GM23338 (cell line): ENCODE results near the gene COX6B2. TPM values are rescaled to one million over a fixed set of nuclear protein-coding genes. Genes with fewer than 3 reads are reported as not detected.
A peak's percentile ranks its signal among the peaks of the same experiment; 100 is the strongest.

ENCODE experiments used
- ATAC-seq: fragments of 200-7000 bp; cut with Tn5 transposase; 3 replicates; pipeline ENCODE4 v1.9.1; 2020
- DNase-seq: peaks from one replicate; pipeline ENCODE4 v3.0.0-alpha.2; 2015; ENCODE audit warnings: low spot score
- H2AFZ ChIP-seq: fragments of 200-600 bp; sonication (generic); 2 replicates; pipeline ENCODE4 v1.8.0; 2016; ENCODE audit warnings: antibody characterized with exemption, mild to moderate bottlenecking, moderate library complexity
- H3F3A ChIP-seq: fragments of 200-600 bp; sonication (generic); replicated peaks from 2 replicates; pipeline ENCODE4 v1.8.0; 2017; ENCODE audit warnings: antibody characterized with exemption, mixed run types, low read depth
- H3K27ac ChIP-seq: fragments of 200-600 bp; sonication (generic); 2 replicates; pipeline ENCODE4 v1.6.1; 2016; ENCODE audit warnings: low read depth
- H3K27me3 ChIP-seq: fragments of 200-600 bp; sonication (generic); 2 replicates; pipeline ENCODE4 v1.8.0; 2016; ENCODE audit warnings: mild to moderate bottlenecking, mixed run types, moderate library complexity; ENCODE audit not compliant: insufficient read depth
- H3K36me3 ChIP-seq: fragments of 200-600 bp; sonication (generic); 2 replicates; pipeline ENCODE4 v1.8.0; 2016; ENCODE audit warnings: mild to moderate bottlenecking; ENCODE audit not compliant: insufficient read depth
- H3K4me1 ChIP-seq: fragments of 200-600 bp; sonication (generic); 2 replicates; pipeline ENCODE4 v1.8.0; 2016; ENCODE audit warnings: mild to moderate bottlenecking, moderate library complexity; ENCODE audit not compliant: insufficient read depth
- H3K4me2 ChIP-seq: fragments of 200-600 bp; sonication (generic); 2 replicates; pipeline ENCODE4 v1.7.1; 2017; ENCODE audit warnings: mixed run types
- H3K4me3 ChIP-seq: fragments of 200-600 bp; sonication (generic); 2 replicates; pipeline ENCODE4 v1.6.1; 2016; ENCODE audit warnings: mixed run types
- H3K79me2 ChIP-seq: fragments of 200-600 bp; sonication (generic); replicated peaks from 2 replicates; pipeline ENCODE4 v1.8.0; 2017; ENCODE audit warnings: mild to moderate bottlenecking; ENCODE audit not compliant: insufficient read depth
- H3K9me2 ChIP-seq: fragments of 200-600 bp; sonication (generic); 2 replicates; pipeline ENCODE4 v1.8.0; 2017; ENCODE audit not compliant: insufficient read depth
- H4K20me1 ChIP-seq: fragments of 200-600 bp; sonication (generic); replicated peaks from 2 replicates; pipeline ENCODE4 v1.8.0; 2017; ENCODE audit warnings: mild to moderate bottlenecking; ENCODE audit not compliant: insufficient read depth
- H3K27ac Mint-ChIP-seq: 2 replicates; pipeline ENCODE4 v1.8.0; 2020; ENCODE audit warnings: inconsistent platforms, mild to moderate bottlenecking, moderate library complexity, mixed read lengths
- H3K27me3 Mint-ChIP-seq: 3 replicates; pipeline ENCODE4 v1.8.0; 2022; ENCODE audit warnings: low read depth, mild to moderate bottlenecking, moderate library complexity, mixed read lengths, inconsistent platforms; ENCODE audit not compliant: insufficient read depth, poor library complexity
- H3K36me3 Mint-ChIP-seq: 3 replicates; pipeline ENCODE4 v1.8.0; 2021; ENCODE audit warnings: low read depth, mild to moderate bottlenecking, inconsistent platforms, moderate library complexity, mixed read lengths
- H3K4me1 Mint-ChIP-seq: 3 replicates; pipeline ENCODE4 v1.8.0; 2020; ENCODE audit warnings: mild to moderate bottlenecking, inconsistent platforms, mixed read lengths
- H3K4me3 Mint-ChIP-seq: 3 replicates; pipeline ENCODE4 v1.8.0; 2021; ENCODE audit warnings: moderate library complexity, mild to moderate bottlenecking, inconsistent platforms, mixed read lengths
- H3K9me3 Mint-ChIP-seq: 3 replicates; pipeline ENCODE4 v1.8.0; 2020; ENCODE audit warnings: moderate library complexity, mild to moderate bottlenecking, inconsistent platforms, mixed read lengths
- CREB1 ChIP-seq: fragments of 250-450 bp; sonication (Bioruptor Pico); IDR thresholded peaks from 2 replicates; pipeline ENCODE4 v1.5.0; 2020; ENCODE audit warnings: low read depth, mild to moderate bottlenecking, moderate library complexity
- EZH2 ChIP-seq: fragments of 200-600 bp; sonication (generic); IDR thresholded peaks from one replicate; pipeline ENCODE4 v1.8.0; 2017; ENCODE audit warnings: antibody characterized with exemption, mild to moderate bottlenecking, low read depth; ENCODE audit not compliant: unreplicated experiment
- JUNB ChIP-seq: IDR thresholded peaks from one replicate; pipeline ENCODE4 v1.6.1; 2016; ENCODE audit warnings: antibody characterized with exemption; ENCODE audit not compliant: unreplicated experiment
- POLR2AphosphoS5 ChIP-seq: IDR thresholded peaks from 2 replicates; pipeline ENCODE4 v1.6.1; 2016; ENCODE audit warnings: antibody characterized with exemption, low read depth
- STAT1 ChIP-seq: IDR thresholded peaks from one replicate; pipeline ENCODE4 v1.6.1; 2016; ENCODE audit warnings: antibody characterized with exemption; ENCODE audit not compliant: unreplicated experiment
- ZNF114 ChIP-seq: fragments of 250-450 bp; sonication (Bioruptor Pico); IDR thresholded peaks from 2 replicates; pipeline ENCODE4 v1.5.0; 2020; ENCODE audit warnings: mild to moderate bottlenecking, moderate library complexity
- polyA plus RNA-seq: library from polyadenylated mRNA; unstranded; fragments of >200 nt; fragmentation: Nextera tagmentation; extraction: Ambion mirVana; gene quantifications from 2 replicates; pipeline ENCODE4 v1.2.1, GENCODE V29; 2016
- total RNA-seq: library from RNA; depleted of rRNA; stranded (reverse); fragments of >200 nt; shearing (Covaris generic); gene quantifications from 2 replicates; pipeline ENCODE4 v1.2.3, GENCODE V29; 2014
- TF ChIP-seq, protein P1 (sequence below): fragments of 250-450 bp; sonication (Bioruptor Pico); IDR thresholded peaks from 2 replicates; pipeline ENCODE4 v1.5.0; 2020; ENCODE audit warnings: mild to moderate bottlenecking, moderate library complexity
- TF ChIP-seq, protein P2 (sequence below), 2 experiments: fragments of 200-600 bp in 1 of 2; sonication (generic) in 1 of 2; conservative IDR thresholded peaks; 2 replicates each; pipeline versions ENCODE4 v1.5.1 to v1.6.1; 2016 to 2017; ENCODE audit warnings: antibody characterized with exemption in 2 of 2, low read depth in 2 of 2, mild to moderate bottlenecking in 2 of 2, moderate library complexity in 1 of 2
- TF ChIP-seq, protein P3 (sequence below): IDR thresholded peaks from 2 replicates; pipeline ENCODE4 v1.6.1; 2016; ENCODE audit warnings: antibody characterized with exemption

Gene COX6B2
- total and polyA plus RNA-seq, 2 experiments from 2014 or later: 2.7 to 5.3 TPM

DNA sequence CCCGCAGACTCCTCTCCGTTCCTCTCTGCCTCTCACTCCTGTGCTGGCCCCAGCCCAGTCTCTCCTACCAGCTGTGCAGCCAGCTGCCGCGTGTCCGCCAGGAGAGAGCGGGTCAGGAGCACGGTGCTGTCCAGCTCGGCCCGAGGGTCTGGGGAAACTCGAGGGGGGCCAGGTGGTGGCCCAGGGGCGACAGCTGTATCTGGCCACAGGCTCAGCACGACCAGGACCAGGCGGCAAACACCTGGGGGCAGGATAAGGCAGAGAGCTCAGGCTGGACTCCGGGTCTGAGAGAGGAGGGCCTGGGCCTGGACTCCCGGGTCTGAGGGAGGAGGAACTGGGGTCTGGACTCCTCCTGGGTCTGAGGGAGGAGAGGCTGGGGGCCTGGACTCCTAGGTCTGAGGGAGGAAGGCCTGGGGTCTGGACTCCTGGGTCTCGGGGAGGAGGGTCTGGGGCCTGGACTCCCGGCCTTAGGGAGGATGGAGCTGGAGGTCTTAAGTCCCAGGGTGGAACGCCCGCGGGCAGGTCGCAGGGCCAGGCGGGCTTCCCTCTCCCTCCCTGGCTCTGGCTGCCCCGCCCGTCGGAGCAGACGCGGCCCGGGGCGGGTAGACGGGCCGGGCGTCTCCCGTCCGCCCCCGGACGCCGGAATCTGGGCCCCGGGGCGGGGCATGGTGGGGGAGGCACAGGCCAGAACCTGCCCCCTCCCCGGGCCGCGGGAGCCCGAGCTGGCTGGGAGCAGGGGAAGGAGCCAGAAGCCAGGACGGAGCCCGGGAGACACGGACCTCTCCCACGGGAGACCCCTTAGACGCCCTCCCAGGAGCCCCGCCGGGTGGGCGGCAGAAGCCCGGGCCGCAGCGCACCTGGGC lies 14.4 kb upstream of the COX6B2 start:
- ATAC-seq (peak; percentile 26), DNase-seq (peak; percentile 70)
- H3K27me3 ChIP-seq: peaks cover 69% of the 10 kb centered on the region
- TF ChIP-seq EZH2 (no peak), CREB1 (CRISPR knock-in tag) (no peak), ZNF114 (CRISPR knock-in tag) (no peak), STAT1 (no peak), POLR2AphosphoS5 (no peak; the same call in 1 of the 2 replicates), JUNB (no peak)
- TF ChIP-seq, protein P1, sequence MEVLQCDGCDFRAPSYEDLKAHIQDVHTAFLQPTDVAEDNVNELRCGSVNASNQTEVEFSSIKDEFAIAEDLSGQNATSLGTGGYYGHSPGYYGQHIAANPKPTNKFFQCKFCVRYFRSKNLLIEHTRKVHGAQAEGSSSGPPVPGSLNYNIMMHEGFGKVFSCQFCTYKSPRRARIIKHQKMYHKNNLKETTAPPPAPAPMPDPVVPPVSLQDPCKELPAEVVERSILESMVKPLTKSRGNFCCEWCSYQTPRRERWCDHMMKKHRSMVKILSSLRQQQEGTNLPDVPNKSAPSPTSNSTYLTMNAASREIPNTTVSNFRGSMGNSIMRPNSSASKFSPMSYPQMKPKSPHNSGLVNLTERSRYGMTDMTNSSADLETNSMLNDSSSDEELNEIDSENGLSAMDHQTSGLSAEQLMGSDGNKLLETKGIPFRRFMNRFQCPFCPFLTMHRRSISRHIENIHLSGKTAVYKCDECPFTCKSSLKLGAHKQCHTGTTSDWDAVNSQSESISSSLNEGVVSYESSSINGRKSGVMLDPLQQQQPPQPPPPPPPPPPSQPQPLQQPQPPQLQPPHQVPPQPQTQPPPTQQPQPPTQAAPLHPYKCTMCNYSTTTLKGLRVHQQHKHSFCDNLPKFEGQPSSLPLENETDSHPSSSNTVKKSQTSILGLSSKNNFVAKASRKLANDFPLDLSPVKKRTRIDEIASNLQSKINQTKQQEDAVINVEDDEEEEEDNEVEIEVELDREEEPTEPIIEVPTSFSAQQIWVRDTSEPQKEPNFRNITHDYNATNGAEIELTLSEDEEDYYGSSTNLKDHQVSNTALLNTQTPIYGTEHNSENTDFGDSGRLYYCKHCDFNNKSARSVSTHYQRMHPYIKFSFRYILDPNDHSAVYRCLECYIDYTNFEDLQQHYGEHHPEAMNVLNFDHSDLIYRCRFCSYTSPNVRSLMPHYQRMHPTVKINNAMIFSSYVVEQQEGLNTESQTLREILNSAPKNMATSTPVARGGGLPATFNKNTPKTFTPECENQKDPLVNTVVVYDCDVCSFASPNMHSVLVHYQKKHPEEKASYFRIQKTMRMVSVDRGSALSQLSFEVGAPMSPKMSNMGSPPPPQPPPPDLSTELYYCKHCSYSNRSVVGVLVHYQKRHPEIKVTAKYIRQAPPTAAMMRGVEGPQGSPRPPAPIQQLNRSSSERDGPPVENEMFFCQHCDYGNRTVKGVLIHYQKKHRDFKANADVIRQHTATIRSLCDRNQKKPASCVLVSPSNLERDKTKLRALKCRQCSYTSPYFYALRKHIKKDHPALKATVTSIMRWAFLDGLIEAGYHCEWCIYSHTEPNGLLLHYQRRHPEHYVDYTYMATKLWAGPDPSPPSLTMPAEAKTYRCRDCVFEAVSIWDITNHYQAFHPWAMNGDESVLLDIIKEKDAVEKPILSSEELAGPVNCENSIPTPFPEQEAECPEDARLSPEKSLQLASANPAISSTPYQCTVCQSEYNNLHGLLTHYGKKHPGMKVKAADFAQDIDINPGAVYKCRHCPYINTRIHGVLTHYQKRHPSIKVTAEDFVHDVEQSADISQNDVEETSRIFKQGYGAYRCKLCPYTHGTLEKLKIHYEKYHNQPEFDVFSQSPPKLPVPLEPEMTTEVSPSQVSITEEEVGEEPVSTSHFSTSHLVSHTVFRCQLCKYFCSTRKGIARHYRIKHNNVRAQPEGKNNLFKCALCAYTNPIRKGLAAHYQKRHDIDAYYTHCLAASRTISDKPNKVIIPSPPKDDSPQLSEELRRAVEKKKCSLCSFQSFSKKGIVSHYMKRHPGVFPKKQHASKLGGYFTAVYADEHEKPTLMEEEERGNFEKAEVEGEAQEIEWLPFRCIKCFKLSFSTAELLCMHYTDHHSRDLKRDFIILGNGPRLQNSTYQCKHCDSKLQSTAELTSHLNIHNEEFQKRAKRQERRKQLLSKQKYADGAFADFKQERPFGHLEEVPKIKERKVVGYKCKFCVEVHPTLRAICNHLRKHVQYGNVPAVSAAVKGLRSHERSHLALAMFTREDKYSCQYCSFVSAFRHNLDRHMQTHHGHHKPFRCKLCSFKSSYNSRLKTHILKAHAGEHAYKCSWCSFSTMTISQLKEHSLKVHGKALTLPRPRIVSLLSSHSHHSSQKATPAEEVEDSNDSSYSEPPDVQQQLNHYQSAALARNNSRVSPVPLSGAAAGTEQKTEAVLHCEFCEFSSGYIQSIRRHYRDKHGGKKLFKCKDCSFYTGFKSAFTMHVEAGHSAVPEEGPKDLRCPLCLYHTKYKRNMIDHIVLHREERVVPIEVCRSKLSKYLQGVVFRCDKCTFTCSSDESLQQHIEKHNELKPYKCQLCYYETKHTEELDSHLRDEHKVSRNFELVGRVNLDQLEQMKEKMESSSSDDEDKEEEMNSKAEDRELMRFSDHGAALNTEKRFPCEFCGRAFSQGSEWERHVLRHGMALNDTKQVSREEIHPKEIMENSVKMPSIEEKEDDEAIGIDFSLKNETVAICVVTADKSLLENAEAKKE (CRISPR knock-in tag): no peak
- TF ChIP-seq, protein P2, sequence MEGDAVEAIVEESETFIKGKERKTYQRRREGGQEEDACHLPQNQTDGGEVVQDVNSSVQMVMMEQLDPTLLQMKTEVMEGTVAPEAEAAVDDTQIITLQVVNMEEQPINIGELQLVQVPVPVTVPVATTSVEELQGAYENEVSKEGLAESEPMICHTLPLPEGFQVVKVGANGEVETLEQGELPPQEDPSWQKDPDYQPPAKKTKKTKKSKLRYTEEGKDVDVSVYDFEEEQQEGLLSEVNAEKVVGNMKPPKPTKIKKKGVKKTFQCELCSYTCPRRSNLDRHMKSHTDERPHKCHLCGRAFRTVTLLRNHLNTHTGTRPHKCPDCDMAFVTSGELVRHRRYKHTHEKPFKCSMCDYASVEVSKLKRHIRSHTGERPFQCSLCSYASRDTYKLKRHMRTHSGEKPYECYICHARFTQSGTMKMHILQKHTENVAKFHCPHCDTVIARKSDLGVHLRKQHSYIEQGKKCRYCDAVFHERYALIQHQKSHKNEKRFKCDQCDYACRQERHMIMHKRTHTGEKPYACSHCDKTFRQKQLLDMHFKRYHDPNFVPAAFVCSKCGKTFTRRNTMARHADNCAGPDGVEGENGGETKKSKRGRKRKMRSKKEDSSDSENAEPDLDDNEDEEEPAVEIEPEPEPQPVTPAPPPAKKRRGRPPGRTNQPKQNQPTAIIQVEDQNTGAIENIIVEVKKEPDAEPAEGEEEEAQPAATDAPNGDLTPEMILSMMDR (conservative IDR thresholded peaks at IDR 0.05; ENCODE audit: low read depth in 2 of 2): no peak; a peak in 1 of 4 replicates
- TF ChIP-seq, protein P3, sequence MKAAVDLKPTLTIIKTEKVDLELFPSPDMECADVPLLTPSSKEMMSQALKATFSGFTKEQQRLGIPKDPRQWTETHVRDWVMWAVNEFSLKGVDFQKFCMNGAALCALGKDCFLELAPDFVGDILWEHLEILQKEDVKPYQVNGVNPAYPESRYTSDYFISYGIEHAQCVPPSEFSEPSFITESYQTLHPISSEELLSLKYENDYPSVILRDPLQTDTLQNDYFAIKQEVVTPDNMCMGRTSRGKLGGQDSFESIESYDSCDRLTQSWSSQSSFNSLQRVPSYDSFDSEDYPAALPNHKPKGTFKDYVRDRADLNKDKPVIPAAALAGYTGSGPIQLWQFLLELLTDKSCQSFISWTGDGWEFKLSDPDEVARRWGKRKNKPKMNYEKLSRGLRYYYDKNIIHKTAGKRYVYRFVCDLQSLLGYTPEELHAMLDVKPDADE: no peak
- no peaks in the 10 kb centered on the region for H3K9me2 ChIP-seq
- peaks cover 59% of the 10 kb centered on the region for H3K27me3 Mint-ChIP-seq
- no peaks in the 10 kb centered on the region for H3K36me3 ChIP-seq
- peaks cover 9% of the 10 kb centered on the region; the same call in 1 of the 2 replicates for H3F3A ChIP-seq
- H3K4me2 ChIP-seq: peak overlapping the region; percentile 79
- H3K4me1 Mint-ChIP-seq: peaks cover 30% of the 10 kb centered on the region
- peak overlapping the region; percentile 38; the same call in 1 of the 3 replicates for H3K4me3 Mint-ChIP-seq
- H3K27ac Mint-ChIP-seq: no peak overlapping the region
- H3K9me3 Mint-ChIP-seq: no peaks in the 10 kb centered on the region; the same call in 1 of the 3 replicates
- H2AFZ ChIP-seq: peak overlapping the region; percentile 52; the same call in 1 of the 2 replicates
- H4K20me1 ChIP-seq: no peaks in the 10 kb centered on the region
- H3K36me3 Mint-ChIP-seq: no peaks in the 10 kb centered on the region; the same call in 2 of the 3 replicates
- no peak overlapping the region for H3K27ac ChIP-seq
- peak overlapping the region; percentile 58 for H3K4me3 ChIP-seq
- no peaks in the 10 kb centered on the region for H3K79me2 ChIP-seq
- peaks cover 18% of the 10 kb centered on the region for H3K4me1 ChIP-seq
